GM19328 (cell line): ENCODE data around the gene GRAP2.
"Not testable (repeated sequence)": the region's sequence is repeated elsewhere in the genome, so short reads cannot be mapped to it uniquely, and the experiment has no call there.

Experiments
- ATAC-seq: cut with Tn5 transposase; IDR thresholded peaks from one replicate; pipeline ENCODE4 v1.9.1; 2021; ENCODE audit warnings: mild to moderate bottlenecking, moderate library complexity; ENCODE audit not compliant: unreplicated experiment

The GRAP2 gene

GRCh38 chr22:39896313-39896996 is 4.4 kb upstream of the GRAP2 start:
- no peak for ATAC-seq

- ATAC-seq: no peak
These were observed 3.0 kb upstream of the GRAP2 start for GRCh38 chr22:39897841-39898240.

GRCh38 chr22:39898997-39899396 is 1.9 kb upstream of the GRAP2 start:
- ATAC-seq: no peak

- no peak for ATAC-seq
These were observed 772 bp downstream of the GRAP2 start for GRCh38 chr22:39901565-39902146.

- not testable (repeated sequence) for ATAC-seq
These were observed 3.1 kb downstream of the GRAP2 start for GRCh38 chr22:39904024-39904423.

- ATAC-seq: no peak
These were observed 4.0 kb downstream of the GRAP2 start for GRCh38 chr22:39904862-39905261.

GRCh38 chr22:39905687-39906086 is 4.8 kb downstream of the GRAP2 start:
- no peak for ATAC-seq

GRCh38 chr22:39906207-39906606 is 5.3 kb downstream of the GRAP2 start:
- ATAC-seq: no peak

GRCh38 chr22:39907047-39907446 is 6.2 kb downstream of the GRAP2 start:
- no peak for ATAC-seq

GRCh38 chr22:39907605-39908097 is 6.8 kb downstream of the GRAP2 start:
- ATAC-seq: no peak

- ATAC-seq: no peak
These were observed 7.3 kb downstream of the GRAP2 start for GRCh38 chr22:39908136-39908535.

- no peak for ATAC-seq
These were observed 7.9 kb downstream of the GRAP2 start for GRCh38 chr22:39908737-39909136.

- ATAC-seq: no peak
These were observed 10.2 kb downstream of the GRAP2 start for GRCh38 chr22:39910876-39911613.

- ATAC-seq: no peak
These were observed 12.4 kb downstream of the GRAP2 start for GRCh38 chr22:39913321-39913720.

GRCh38 chr22:39913886-39914285 is 13.0 kb downstream of the GRAP2 start:
- no peak for ATAC-seq

- no peak for ATAC-seq
These were observed 13.7 kb downstream of the GRAP2 start for GRCh38 chr22:39914584-39914983.

- ATAC-seq: no peak
These were observed 14.4 kb downstream of the GRAP2 start for GRCh38 chr22:39915295-39915726.

- no peak for ATAC-seq
These were observed 15.6 kb downstream of the GRAP2 start for GRCh38 chr22:39916496-39916895.

- no peak for ATAC-seq
These were observed 16.3 kb downstream of the GRAP2 start for GRCh38 chr22:39917197-39917643.

GRCh38 chr22:39917776-39918495 is 17.1 kb downstream of the GRAP2 start:
- no peak for ATAC-seq

- no peak for ATAC-seq
These were observed 19.4 kb downstream of the GRAP2 start for GRCh38 chr22:39920134-39920743.
